ENCODE results near the gene HSD17B3.
"Not testable (repeated sequence)": the region's sequence is repeated elsewhere in the genome, so short reads cannot be mapped to it uniquely, and the experiment has no call there.

Gene HSD17B3

DNA sequence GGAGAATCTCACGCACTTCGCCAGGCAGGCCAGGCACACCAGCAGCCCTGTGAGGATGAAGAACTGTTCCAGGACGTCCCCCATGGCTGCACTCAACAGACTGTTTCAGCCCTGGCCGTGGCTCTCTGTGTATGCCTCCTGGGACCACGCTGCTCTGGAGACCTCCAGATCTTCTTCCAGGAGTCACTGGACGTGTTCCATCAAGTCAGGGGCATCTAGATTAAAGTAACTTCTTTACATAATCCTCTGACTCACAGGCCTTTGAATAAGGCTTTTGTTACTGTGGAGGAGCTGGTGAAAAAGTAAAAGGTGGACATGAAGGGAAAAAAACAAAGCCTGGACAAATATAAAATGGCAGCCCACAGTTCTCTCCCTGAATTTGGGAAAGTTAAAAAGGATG lies at the start of gene HSD17B3:
HSD17B3 (minus strand) TSS at position 156 of the 400 bp plus-strand sequence; CDS start at position 84, 72 bp downstream.
- DNase-seq: no peak

DNA sequence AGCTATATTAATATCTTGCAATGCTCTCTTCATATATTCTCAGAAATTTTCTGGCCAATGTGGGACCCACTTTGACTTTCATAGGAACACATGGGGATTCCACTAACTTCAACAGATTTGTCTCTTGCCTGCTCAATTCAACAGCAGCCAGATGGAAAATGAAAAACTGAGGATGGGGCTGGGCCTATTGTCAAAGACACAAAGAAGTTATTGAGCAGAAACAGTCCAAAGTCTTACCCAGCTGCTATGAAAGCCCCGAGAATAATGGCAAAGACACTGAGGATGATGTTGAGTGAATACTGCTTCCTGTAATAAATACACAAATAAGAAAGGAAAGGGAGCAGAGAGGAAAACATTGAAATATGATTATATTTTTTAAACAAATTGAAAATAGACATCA lies 48.9 kb upstream of the HSD17B3 start:
- DNase-seq: peak in 35 of 56 donors; percentile 6 to 72 (median 37)

DNA sequence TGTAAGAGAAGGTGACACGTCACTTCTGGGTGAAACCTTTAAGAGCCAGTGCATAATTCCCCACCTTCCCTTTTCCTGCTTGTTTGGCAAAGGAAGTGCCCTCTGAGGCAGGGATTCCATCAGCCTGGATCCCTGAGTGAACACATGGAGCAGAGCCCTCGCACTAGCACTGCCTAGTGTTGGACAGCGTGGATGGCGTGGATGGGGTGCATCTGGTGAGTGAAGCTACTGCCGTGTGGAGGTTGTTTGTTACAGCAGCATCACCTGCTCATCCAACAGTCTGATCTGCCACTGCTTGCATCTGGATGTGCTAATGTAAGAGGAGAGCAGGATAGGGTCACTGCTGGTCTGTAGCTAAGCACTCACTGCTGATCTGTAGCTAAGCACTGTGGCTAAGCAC lies 46.3 kb upstream of the HSD17B3 start:
- no peak for DNase-seq

DNA sequence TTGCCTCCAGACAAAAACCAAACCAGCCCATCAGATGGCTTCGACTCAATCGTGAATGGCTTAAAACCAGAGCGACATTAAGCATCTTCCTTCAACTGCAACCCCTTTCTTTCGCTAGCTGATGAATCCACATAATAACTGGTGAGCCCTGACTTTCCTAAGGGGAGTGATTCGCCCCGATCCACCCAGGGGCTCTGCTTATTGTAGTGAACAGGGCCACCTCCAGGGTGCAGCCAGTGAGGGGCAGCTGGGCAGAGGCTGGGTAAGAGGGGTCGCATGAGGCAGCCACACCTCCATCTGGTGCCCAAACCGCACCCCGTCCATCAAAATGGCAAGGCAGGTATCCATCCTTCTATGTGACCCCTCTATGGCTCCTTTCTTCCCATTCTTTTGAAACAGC lies 43.6 kb upstream of the HSD17B3 start:
- no peak for DNase-seq

DNA sequence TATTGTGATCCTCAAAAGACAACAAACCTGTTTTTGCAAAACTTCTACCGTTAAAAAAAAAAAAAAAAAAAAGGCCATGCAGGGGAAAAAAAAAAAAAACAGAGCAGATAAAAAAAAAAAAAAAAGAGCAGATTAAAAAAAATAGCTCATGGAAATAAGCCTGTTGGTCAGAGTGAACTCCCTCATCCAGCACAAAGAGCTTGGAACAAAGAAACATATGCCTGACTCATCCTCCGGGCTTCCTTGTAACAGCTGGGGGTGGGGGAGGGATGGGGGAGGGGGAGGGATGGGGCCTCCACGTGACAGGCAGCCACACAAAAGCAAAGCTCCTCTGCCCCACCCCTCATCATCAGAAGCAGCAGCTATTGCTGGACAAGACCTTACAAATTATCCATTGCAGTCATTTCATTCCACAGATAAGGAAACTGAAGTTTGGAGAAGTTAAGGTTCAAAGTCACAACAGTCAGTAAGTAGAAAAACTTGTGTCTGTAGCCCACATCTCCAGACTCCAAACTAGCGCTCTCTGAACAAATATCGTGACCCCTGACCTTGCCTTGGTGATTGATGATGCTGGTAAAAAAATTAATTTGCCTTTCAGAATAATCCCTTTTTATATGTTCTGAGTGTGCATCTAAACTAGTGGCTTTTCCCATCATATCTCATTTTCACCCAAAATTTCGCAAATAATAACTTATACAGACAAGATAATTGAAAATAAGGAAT lies 42.6 kb upstream of the HSD17B3 start:
- DNase-seq: peak in 47 of 56 donors; percentile 4 to 88 (median 61)

DNA sequence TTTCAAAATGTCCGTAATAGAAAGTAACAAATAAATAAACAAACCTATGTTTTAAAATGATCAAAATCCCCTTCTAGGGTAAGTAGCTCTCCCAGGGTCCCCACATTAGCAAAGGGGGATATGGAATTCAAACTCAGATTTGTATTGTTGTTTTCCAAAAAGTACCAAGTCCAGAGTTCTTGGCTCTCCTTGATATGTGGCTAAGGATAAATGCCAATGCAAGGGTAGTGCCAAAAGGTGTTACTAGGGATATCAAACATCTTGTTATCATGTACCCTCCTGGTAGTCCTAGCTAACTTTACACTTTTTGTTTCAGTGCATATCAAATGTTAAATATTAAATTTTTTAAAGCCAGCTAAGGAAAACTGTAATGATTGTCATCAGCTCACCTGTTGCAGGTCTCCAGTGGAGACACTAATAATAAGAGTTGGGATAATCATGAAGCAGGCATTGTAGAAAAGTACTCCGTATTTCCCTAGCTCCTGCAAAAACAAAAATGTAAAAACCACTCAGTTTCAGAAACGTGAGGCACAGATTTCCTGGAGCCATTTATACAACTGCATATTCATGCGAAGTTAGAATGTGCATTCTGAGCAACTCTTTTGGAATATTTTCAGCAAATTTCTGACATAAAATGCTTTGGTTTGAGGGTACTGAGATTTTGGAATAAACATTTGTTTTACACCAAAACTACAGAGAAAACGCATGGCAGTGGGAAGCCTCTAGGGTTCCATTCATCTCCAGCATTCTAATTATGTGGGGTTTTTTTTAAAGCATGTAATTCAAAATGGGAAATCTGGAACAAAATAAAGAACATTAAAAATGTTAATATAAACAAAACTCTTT lies 41.8 kb upstream of the HSD17B3 start:
- DNase-seq: no peak

DNA sequence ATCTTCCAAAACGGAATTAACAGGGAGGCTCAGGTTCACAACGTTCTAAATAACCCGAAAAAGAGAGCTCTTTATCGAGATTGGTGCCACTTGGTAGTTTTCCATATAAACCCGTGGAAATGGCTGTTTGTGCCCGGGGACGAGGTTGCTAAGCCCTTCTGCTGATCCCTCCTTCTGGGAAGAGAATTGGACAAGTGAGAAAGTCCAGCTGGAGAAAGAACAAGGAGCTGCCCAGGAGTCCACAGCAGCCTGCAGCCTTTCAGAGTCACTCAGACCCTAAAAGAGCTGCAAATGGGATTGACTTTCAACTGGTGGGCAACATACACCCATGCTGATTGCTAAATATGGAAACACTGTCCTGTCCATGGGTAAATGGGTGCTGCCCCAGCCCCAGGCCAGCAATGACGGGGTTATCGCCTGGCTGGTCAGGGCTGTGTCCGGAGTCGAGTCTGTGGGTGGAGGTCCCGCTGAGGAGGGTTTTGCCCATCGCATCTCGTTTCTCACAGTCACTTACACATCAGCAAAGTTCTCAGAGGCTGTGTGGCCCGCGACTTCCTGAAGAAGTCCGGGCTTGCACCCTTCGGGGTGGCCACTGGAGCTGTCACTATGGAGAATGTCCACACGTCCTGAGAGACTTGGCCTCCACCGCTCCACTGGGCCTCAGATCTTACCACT lies 40.7 kb upstream of the HSD17B3 start:
- no peak for DNase-seq

DNA sequence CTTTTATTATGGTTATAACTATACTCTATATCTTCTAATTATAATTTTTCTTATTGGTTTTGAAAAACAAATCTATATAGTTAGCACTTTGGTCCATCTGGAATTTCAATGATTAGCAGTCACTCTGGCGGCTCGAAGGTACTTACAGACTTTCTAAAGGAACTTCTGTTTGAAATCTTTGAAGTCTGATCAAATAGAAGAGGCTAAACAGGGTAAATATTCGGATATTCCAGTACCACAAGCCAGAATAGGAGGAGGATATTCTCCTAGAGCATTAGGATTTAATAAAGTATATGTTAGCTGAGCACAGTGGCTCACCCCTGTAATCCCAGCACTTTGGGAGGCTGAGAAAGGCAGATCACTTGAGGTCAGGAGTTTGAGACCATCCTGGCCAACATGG lies 38.7 kb upstream of the HSD17B3 start:
- no peak for DNase-seq

DNA sequence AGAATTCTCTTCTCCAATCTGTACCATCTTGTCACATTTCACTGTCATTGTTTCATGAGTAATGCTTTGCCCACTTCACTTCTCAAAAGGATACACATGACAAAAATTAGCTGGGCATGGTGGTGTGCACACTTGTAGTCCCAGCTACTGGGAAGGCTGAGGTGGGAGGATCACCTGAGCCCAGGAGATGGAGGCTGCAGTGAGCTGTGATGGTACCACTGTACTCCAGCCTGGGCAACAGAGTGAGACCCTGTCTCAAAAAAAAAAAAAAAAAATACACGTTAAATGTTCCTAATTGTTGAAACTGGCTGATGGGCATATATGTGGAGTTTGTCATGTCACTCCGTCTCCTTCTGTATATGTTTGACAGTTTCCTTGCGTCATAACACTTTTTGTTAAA lies 36.3 kb upstream of the HSD17B3 start:
- DNase-seq: no peak

DNA sequence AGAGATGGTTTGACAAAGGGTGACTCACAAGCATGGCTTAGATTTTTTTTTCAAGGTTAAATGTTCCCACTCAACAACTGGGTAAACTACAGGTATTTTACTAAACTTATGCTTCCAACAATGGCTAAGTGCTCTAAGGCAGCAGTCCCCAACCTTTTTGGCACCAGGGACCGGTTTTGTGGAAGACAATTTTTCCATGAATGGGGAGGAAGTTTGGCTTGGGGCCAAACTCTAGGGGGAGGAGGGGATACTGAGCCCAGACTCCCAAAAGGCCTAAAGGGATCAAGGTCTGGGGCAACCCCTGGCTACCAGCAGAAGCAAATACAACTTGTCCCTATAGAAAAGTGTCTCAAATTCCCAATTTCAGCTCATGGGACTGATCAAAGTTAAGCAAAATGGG lies 32.0 kb upstream of the HSD17B3 start:
- DNase-seq: no peak

DNA sequence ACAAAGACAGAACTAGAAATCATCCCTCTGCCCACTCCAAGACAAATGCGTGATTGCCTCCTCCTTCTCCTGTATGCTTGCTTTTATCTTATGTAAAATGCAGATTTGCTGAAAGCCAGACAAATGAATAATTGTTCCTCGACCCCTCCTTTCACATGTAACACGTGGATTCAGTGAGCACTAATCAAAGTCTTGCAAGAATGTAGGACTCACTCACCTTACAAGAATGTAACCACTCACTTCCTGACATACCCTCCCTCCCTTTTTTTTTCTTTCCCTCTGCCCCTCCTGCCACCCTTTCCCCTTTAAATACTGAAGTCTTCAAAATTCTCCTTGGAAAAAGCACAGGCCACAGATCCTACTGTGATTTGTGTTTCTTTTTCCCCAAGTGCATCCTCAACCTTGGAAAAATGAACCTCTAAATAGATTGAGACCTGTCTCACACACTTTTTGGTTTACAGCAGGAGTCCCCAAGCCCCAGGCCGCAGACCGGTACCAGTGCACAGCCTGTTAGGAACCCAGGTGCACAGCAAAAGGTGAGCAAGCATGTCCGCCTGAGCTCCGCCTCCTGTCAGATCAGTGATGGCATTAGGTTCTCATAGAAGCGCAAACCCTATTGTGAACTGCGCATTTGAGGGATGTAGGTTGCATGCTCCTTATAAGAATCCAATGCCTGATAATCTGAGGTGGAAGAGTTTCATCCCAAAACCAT lies 29.4 kb upstream of the HSD17B3 start:
- no peak for DNase-seq

DNA sequence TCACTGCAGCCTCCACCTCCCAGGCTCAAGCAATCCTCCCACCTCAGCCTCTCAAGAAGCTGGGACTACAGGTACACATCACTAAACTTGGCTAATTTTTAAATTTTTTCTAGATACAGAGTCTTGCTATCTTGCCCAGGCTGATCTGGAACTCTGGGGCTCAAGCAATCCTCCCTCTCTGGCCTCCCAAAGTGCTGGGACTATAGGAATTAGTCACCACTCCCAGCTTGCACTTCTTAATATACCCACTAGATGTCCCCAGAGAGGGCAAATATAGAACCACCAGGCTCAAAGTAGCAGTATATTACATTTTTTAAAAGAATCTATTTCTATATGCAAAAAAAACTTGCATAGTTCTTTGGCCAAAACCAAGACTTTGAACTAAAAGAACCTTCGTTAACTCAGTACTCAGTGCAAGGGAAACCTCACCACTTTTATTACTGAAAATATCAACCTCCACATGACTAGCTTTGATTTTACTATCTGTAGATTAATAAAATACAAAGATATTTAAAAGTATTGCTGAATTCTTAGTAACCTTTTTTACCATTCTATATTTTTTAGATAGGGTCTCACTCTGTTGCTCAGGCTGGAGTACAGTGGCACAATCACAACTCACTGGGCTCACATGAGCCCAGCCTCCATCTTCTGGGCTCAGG lies 25.8 kb upstream of the HSD17B3 start:
- peak in 13 of 56 donors; percentile 5 to 59 (median 13) for DNase-seq

DNA sequence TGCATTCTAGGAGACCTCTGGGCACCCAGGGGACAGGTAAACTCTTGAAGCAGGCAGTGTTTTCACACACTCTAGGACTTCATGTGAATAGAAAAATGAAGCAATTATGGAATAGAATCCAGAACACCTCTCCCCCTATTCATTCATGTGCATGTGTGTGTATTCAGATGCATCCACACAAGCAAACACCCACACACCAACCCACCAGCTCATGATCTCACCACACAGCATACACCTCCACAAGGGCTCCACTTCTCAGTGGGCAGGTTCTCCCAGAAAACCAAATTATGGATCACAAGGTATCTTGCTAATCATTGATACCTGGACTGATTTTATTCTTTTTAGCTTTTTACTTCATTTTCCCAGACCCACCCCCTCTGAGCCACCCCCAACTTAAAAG lies 21.2 kb upstream of the HSD17B3 start:
- DNase-seq: no peak

DNA sequence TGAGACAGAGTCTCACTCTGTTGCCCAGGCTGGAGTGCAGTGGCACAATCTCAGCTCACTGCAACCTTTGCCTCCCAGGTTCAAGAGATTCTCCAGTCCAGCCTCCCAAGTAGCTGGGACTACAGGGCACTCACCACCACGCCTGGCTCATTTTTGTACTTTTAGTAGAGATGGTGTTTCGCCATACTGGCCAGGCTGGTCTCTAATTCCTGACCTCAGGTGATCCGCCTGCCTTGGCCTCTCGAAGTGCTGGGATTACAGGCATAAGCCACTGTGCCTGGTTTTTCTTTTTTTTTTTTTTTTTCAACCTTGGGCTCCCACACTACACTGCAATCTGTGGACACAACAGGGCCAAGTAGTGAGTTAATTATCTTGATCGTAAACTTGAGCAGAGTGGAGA lies 20.8 kb upstream of the HSD17B3 start:
- not testable (repeated sequence) for DNase-seq

DNA sequence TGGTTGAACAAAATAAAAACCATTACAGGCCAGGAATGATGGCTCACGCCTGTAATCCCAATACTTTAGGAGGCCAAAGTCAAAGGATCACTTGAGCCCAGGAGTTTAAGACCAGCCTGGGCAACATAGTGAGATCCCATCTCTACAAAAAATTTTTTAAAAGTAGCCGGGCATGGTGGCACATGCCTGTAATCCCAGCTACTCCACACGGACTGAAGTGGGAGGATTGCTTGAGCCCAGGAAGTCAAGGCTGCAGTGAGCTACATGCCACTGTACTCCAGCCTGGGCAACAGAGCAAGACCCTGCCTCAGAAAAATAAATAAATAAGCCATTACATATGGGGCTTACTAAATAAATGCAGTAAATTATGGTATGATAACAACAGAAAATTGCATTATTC lies 20.2 kb upstream of the HSD17B3 start:
- not testable (repeated sequence) for DNase-seq

DNA sequence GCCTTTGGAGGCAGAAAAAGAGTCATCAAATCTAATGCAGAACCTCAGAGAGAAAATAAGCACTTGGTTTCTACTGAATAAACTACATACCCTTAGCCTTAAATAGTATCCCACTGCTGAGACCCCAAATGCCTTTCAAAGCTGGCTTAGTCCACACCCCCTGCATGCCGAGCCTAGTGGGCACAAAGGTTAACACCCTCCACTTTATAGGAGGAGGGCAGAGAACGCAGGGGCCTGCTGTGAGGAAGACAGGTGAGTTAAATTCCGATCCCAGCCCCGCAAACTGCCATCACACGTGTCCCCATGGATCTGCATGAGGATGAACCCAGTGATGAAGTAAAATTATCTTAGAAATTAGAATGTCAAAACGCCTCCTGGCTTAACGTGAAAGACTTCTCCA lies 19.5 kb upstream of the HSD17B3 start:
- no peak for DNase-seq

DNA sequence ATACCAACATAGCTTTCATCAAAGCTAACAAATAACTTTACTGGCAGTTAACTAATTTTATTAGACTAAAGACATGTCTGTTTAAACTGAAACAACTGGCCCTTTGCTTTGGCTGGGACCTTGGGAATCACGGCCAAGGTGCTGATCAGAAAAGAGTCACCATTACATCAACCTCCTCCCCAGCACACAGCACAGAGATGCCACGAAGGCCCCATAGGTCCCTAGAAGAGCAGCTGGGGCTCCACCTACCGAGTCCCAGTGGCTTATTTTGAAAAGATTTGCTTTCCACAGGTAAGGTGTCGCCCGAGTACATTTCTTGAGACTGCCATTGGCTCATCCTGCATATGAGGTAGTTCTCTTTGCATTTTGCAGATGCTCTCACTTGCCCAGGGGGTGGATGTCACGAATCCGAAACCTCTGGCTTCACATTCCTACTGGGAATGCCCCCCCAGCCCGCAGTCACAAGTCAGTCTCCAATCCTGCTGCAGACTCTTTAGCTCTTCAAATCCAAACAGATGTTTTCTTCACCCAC lies 18.8 kb upstream of the HSD17B3 start:
- DNase-seq: no peak

DNA sequence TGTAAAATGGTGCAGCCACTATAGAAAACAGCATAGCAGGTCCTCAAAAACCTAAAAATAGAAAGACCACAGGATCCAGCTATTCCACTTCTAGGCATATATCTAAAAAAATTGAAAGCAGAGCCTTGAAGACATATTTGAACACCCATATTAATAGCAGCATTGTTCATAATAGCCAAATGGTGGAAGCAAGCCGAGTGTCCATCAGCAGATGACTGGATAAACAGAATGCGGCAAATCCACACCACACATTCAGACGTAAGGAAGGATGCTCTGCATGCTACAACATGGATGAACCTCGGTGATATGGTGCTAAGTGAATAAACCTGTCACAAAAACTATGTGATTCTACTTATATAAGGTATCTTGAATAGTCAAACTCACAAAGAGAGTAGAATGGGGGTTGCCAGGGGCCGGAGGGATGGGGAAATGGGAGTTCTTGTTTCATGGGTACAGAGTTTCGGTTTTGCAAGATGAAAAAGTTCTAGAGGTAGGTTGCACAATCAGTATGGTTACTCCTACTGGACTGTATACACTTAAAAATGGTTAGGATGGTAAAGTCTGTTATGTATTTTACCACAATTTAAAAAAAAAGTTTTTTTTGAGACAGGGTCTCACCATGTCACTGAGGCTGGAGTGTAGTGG lies 17.1 kb upstream of the HSD17B3 start:
- DNase-seq: no peak

DNA sequence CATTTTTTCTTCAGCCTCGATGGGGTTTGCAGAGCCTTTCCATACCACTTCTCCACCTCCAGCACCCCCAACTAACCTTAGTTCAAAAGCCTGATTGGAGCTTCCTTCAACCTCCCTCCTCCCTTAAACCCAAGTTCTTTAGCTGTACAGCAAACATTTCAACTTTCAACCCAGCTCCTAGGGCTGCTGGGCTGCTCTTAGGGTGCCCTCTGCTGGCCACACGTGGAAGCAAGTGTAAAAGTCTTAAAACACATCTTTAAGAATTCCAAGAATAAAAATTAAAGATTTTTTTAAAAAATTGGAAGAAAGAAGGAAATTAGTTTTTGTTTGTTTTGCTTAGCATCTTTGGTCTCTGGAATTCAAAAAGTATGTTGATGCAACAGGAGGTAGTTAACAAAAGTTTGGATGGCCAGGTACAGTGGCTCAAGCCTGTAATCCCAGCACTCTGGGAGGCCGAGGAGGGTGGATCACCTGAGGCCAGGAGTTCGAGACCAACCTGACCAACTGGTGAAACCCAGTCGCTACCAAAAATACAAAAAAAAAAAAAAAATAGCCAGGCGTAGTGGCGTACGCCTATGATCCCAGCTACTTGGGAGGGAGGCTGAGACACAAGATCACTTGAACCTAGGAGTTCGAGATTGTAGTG lies 15.5 kb upstream of the HSD17B3 start:
- DNase-seq: peak in 29 of 56 donors; percentile 2 to 72 (median 27)

DNA sequence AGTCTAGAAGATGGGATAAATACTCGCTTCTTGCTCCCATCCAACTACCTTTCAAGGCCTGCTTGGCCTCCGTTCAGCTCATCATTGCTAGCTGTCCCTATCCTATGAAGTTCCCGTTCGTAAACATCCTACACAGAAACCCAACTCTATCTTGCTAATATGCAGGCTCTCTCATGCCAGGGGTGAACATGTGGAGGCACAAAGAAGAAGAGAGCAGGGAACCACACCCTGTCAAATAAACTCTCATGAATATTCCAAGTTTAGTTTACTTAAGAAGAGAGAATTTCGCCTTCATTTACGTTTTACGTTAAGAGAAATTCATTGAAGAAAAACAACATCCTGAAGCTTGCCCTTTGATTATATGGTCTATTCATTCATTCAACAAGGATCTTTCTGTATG lies 7.9 kb upstream of the HSD17B3 start:
- no peak for DNase-seq
